Activated T-cell treated with anti-CD3 and anti-CD28 coated beads for 1 hour (primary cell): ENCODE results near the gene KY.

Source experiments
- DNase-seq: peaks from one replicate; pipeline ENCODE4 v3.0.0-alpha.2; 2020; ENCODE audit warnings: low read depth

The KY gene

GRCh38 chr3:134619301-134619615, 31.6 kb downstream of the KY start:
- DNase-seq = no peak

- no peak for DNase-seq
Measured at GRCh38 chr3:134618478-134619300, 32.1 kb downstream of the KY start.

GRCh38 chr3:134617608-134618477, 33.0 kb downstream of the KY start:
- no peak for DNase-seq

- no peak for DNase-seq
Measured at GRCh38 chr3:134615743-134616142, 35.1 kb downstream of the KY start.

GRCh38 chr3:134614955-134615354, 35.9 kb downstream of the KY start:
- no peak for DNase-seq

GRCh38 chr3:134613006-134613520, 37.8 kb downstream of the KY start:
- DNase-seq = no peak

GRCh38 chr3:134611516-134611915, 39.3 kb downstream of the KY start:
- DNase-seq = no peak

GRCh38 chr3:134610432-134611385, 40.1 kb downstream of the KY start:
- no peak for DNase-seq

- DNase-seq = no peak
Measured at GRCh38 chr3:134609821-134610431, 40.9 kb downstream of the KY start.

GRCh38 chr3:134608771-134609435, 41.9 kb downstream of the KY start:
- DNase-seq = no peak

- no peak for DNase-seq
Measured at GRCh38 chr3:134608023-134608770, 42.6 kb downstream of the KY start.

GRCh38 chr3:134607054-134608022, 43.5 kb downstream of the KY start:
- no peak for DNase-seq

- DNase-seq = no peak
Measured at GRCh38 chr3:134606033-134607025, 44.5 kb downstream of the KY start.

GRCh38 chr3:134605556-134605955, 45.3 kb downstream of the KY start:
- DNase-seq = no peak

- DNase-seq = no peak
Measured at GRCh38 chr3:134603956-134604355, 46.9 kb downstream of the KY start.

- DNase-seq = no peak
Measured at GRCh38 chr3:134603480-134603879, 47.3 kb downstream of the KY start.

- no peak for DNase-seq
Measured at GRCh38 chr3:134602440-134602814, 48.4 kb downstream of the KY start.
